ENCODE results near the gene CDC37L1. TPM values are rescaled to one million over a fixed set of nuclear protein-coding genes. Genes with fewer than 3 reads are reported as not detected.
"Not testable (repeated sequence)": the region's sequence is repeated elsewhere in the genome, so short reads cannot be mapped to it uniquely, and the experiment has no call there.

The CDC37L1 gene
- total and polyA plus RNA-seq, 3 experiments from 2014 or later: 12.5 to 17.8 (median 15.0) TPM

DNA sequence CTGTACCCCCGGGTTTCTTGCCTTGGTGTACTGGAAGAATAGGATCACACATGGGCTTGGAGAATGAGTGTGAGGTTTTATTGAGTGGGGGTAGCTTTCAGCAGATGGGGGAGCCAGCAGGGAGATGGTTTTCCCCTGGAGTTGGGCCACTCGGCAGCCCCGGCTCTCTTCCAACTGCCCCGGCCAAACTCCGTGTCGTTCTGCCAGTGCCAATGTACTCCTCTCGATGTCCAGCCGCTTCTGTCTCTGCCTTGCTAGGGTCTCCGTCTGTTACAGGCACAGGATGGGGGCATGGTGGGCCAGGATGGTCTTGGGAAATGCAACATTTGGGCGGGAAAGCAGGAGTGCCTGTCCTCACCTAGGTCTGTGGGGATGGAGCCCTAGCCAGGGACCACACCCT lies 24.8 kb upstream of the CDC37L1 start:
- ChIA-PET POLR2A (no interaction called here), CTCF (interaction anchor here (0.8 kb wide), 1 partner anchor 11 kb away, joined by 3 read pairs; the partner anchor contains the start of gene SPATA6L)
- Mint-ChIP-seq H3K27ac (peak overlapping the region in 5 of 8 donors; percentile 17 to 78 (median 64)), H3K36me3 (peaks cover 0 to 22% (median 0%) of the 10 kb centered on the region in 3 donors), H3K4me3 (peak overlapping the region; percentile 27 to 84 (median 71)), H3K4me1 (peaks cover 8 to 25% (median 22%) of the 10 kb centered on the region in 3 donors), H3K27me3 (peaks cover 5 to 7% of the 10 kb centered on the region in 2 donors), H3K9me3 (no peaks in the 10 kb centered on the region)
- Histone ChIP-seq H3K36me3 (ENCODE audit: insufficient read depth, low read length) (no peaks in the 10 kb centered on the region), H3K4me3 (ENCODE audit: low read length) (no peak overlapping the region), H3K4me1 (ENCODE audit: insufficient read depth, low read length) (no peaks in the 10 kb centered on the region), H3K27me3 (ENCODE audit: insufficient read depth, low read length, poor library complexity, severe bottlenecking) (no peaks in the 10 kb centered on the region), H3K27ac (ENCODE audit: low read depth, low read length) (peak overlapping the region; percentile 0), H3K9me3 (ENCODE audit: low read length) (no peaks in the 10 kb centered on the region)
- no peak for DNase-seq

DNA sequence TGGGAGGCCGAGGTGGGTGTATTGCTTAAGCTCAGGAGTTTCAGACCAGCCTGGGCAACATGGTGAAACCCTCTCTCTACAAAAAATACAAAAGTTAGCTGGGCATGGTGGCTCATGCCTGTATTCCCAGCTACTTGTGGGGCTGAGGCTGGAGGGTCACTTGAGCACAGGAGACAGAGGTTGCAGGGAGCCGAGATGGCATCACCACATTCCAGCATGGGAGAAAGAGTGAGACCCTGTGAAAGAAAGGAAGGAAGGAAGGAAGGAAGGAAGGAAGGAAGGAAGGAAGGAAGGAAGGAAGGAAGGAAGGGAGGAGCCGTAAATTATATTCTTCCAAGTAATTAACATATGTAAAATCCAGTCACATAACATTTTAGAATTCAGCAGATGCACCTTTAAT lies 23.2 kb upstream of the CDC37L1 start:
- H3K4me3 Mint-ChIP-seq; H3K36me3 ChIP-seq (ENCODE audit: insufficient read depth, low read length); H3K27me3 ChIP-seq (ENCODE audit: insufficient read depth, low read length, poor library complexity, severe bottlenecking); H3K27me3 Mint-ChIP-seq; POLR2A ChIA-PET; H3K9me3 ChIP-seq (ENCODE audit: low read length); H3K4me3 ChIP-seq (ENCODE audit: low read length); H3K9me3 Mint-ChIP-seq; H3K27ac ChIP-seq (ENCODE audit: low read depth, low read length); H3K4me1 ChIP-seq (ENCODE audit: insufficient read depth, low read length); DNase-seq: not testable (repeated sequence)
- CTCF ChIA-PET: interaction anchor here (1.2 to 1.9 kb wide), 4 partner anchors 9 to 51 kb away, joined by 3 to 6 read pairs (median 3); partner anchors contain the start of gene SPATA6L
- peaks cover 8 to 25% (median 24%) of the 10 kb centered on the region in 3 donors for H3K4me1 Mint-ChIP-seq
- peaks cover 0 to 21% (median 0%) of the 10 kb centered on the region in 3 donors for H3K36me3 Mint-ChIP-seq
- H3K27ac Mint-ChIP-seq: peak overlapping the region in 2 of 8 donors; percentile 63 to 80

DNA sequence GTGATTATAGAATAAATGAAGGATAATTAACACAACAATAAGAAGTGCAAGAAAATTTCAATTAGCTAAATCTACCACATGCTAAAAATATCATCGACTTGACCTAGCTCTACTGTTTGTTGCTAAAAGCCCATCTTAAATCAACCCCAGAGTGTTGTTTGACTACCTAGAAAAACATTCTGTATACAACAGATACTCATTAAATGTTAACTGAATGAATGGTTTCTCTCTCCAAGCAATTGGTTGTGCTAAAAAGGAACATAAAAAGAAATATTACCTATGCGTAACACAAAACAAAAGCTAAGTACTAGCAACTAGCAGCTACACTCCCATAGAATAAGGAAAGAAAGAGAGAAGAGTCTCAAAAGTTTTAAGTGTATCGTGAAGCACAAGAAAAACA lies 22.7 kb upstream of the CDC37L1 start:
- Histone ChIP-seq H3K4me1 (ENCODE audit: insufficient read depth, low read length) (no peaks in the 10 kb centered on the region), H3K27ac (ENCODE audit: low read depth, low read length) (no peak overlapping the region), H3K36me3 (ENCODE audit: insufficient read depth, low read length) (no peaks in the 10 kb centered on the region), H3K4me3 (ENCODE audit: low read length) (no peak overlapping the region), H3K9me3 (ENCODE audit: low read length) (no peaks in the 10 kb centered on the region), H3K27me3 (ENCODE audit: insufficient read depth, low read length, poor library complexity, severe bottlenecking) (no peaks in the 10 kb centered on the region)
- Mint-ChIP-seq H3K4me1 (peaks cover 10 to 29% (median 28%) of the 10 kb centered on the region in 3 donors), H3K27ac (peak overlapping the region in 1 of 8 donors; percentile 63), H3K27me3 (peaks cover 0 to 2% of the 10 kb centered on the region in 2 donors), H3K4me3 (peak overlapping the region in 1 of 7 donors; percentile 34), H3K36me3 (peaks cover 0 to 19% (median 0%) of the 10 kb centered on the region in 3 donors), H3K9me3 (no peaks in the 10 kb centered on the region)
- DNase-seq: no peak
- POLR2A ChIA-PET: no interaction called here
- CTCF ChIA-PET: interaction anchor here (1.2 to 1.9 kb wide), 4 partner anchors 9 to 51 kb away, joined by 3 to 6 read pairs (median 3); partner anchors contain the start of gene SPATA6L

DNA sequence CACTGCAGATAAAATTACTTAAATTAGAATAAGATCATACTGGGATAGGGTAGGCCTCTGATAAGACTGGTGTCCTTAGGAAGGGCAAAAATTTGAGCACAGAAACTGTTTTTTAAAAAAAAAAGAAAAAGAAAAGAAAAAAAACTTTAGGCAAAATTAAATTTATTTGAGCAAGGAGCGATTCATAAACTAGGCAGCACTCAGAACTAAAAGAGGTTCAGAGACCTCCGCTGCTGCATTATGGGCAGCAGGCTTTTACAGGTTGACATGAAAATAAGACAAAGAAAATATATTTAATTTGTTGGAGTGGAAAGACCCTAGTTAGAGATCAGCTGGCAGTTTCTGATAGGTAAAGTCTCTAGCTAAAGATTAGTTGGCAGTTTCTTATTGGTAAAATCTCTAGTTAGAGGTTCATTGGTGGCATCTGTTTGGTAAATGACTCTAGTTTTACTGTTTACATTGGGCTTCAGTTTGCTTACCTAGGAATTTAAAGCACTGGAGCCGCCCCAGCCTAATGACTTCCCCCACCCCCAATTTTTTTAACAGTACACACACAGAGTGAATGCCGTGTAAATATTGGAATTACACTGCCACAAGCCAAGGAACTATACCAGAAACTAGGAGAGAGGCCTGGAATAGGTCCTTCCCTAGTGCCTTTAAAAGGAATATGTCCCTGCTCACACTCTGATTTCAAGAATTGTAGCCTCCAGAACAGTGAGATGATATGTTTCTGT lies 21.8 kb upstream of the CDC37L1 start:
- H3K4me3 ChIP-seq (ENCODE audit: low read length): no peak overlapping the region
- ChIA-PET POLR2A (no interaction called here), CTCF (interaction anchor here (1.2 to 1.4 kb wide), 2 partner anchors 8 to 52 kb away, joined by 3 to 6 read pairs; partner anchors contain the start of gene SPATA6L)
- Mint-ChIP-seq H3K4me1 (peaks cover 17 to 36% (median 36%) of the 10 kb centered on the region in 3 donors), H3K27me3 (peaks cover 0 to 2% of the 10 kb centered on the region in 2 donors), H3K36me3 (peaks cover 0 to 19% (median 4%) of the 10 kb centered on the region in 3 donors), H3K27ac (no peak overlapping the region), H3K4me3 (peak overlapping the region in 1 of 7 donors; percentile 61), H3K9me3 (no peaks in the 10 kb centered on the region)
- no peaks in the 10 kb centered on the region for H3K27me3 ChIP-seq (ENCODE audit: insufficient read depth, low read length, poor library complexity, severe bottlenecking)
- no peaks in the 10 kb centered on the region for H3K9me3 ChIP-seq (ENCODE audit: low read length)
- no peak for DNase-seq
- no peaks in the 10 kb centered on the region for H3K4me1 ChIP-seq (ENCODE audit: insufficient read depth, low read length)
- no peaks in the 10 kb centered on the region for H3K36me3 ChIP-seq (ENCODE audit: insufficient read depth, low read length)
- H3K27ac ChIP-seq (ENCODE audit: low read depth, low read length): no peak overlapping the region

DNA sequence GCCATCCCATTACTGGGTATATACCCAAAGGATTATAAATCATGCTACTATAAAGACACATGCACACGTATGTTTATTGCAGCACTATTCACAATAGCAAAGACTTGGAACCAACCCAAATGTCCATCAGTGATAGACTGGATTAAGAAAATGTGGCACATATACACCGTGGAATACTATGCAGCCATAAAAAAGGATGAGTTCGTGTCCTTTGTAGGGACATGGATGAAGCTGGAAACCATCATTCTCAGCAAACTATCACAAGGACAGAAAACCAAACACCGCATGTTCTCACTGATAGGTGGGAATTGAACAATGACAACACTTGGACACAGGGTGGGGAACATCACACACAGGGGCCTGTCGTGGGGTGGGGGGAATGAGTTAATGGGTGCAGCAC lies 18.7 kb upstream of the CDC37L1 start:
- H3K27ac ChIP-seq (ENCODE audit: low read depth, low read length); H3K27me3 Mint-ChIP-seq; H3K9me3 Mint-ChIP-seq; H3K36me3 ChIP-seq (ENCODE audit: insufficient read depth, low read length); DNase-seq; H3K9me3 ChIP-seq (ENCODE audit: low read length); H3K4me3 ChIP-seq (ENCODE audit: low read length); H3K36me3 Mint-ChIP-seq; H3K27me3 ChIP-seq (ENCODE audit: insufficient read depth, low read length, poor library complexity, severe bottlenecking); POLR2A ChIA-PET: not testable (repeated sequence)
- Mint-ChIP-seq H3K27ac (peak overlapping the region in 1 of 8 donors; percentile 93), H3K4me1 (peaks cover 39 to 45% (median 44%) of the 10 kb centered on the region in 3 donors), H3K4me3 (peak overlapping the region in 2 of 7 donors; percentile 44 to 49)
- H3K4me1 ChIP-seq (ENCODE audit: insufficient read depth, low read length): peaks cover 28% of the 10 kb centered on the region
- CTCF ChIA-PET: interaction anchor here (1.3 kb wide), 1 partner anchor 80 kb away, joined by 4 read pairs; the partner anchor contains the start of gene AK3

DNA sequence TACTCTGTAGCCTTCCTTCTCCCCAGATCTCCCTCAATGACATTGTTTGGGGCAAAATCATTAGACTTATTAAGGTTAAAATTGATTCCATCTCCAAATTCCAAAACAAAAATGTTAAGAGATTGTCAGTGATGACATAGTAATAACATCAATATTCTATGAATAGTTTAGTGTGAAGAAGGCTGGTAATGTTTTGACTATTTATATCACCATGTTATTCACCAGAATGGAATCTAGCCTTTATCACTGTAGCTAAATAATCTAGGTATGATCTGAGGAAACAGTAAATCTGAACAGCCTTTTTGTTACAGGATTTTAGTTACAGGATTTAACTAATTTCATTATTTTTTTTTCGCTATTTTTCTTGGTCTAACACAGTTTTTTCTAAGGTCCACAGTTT lies 18.2 kb upstream of the CDC37L1 start:
- no peak for DNase-seq
- H3K27ac Mint-ChIP-seq: peak overlapping the region in 7 of 8 donors; percentile 44 to 97 (median 94)
- ChIA-PET POLR2A (interaction anchor here (1.1 kb wide), 1 partner anchor 18 kb away, joined by 6 read pairs; the partner anchor contains the start of gene CDC37L1), CTCF (interaction anchor here (0.9 to 1.3 kb wide), 2 partner anchors 21 to 79 kb away, joined by 4 to 5 read pairs; partner anchors contain the start of gene AK3)
- H3K4me3 Mint-ChIP-seq: peak overlapping the region; percentile 89 to 99 (median 95)
- Histone ChIP-seq H3K27me3 (ENCODE audit: insufficient read depth, low read length, poor library complexity, severe bottlenecking) (no peaks in the 10 kb centered on the region), H3K27ac (ENCODE audit: low read depth, low read length) (no peak overlapping the region), H3K9me3 (ENCODE audit: low read length) (no peaks in the 10 kb centered on the region), H3K4me3 (ENCODE audit: low read length) (no peak overlapping the region), H3K4me1 (ENCODE audit: insufficient read depth, low read length) (peaks cover 33% of the 10 kb centered on the region), H3K36me3 (ENCODE audit: insufficient read depth, low read length) (no peaks in the 10 kb centered on the region)
- H3K9me3 Mint-ChIP-seq: no peaks in the 10 kb centered on the region
- H3K36me3 Mint-ChIP-seq: peaks cover 0 to 4% (median 4%) of the 10 kb centered on the region in 3 donors
- H3K4me1 Mint-ChIP-seq: peaks cover 44 to 50% (median 49%) of the 10 kb centered on the region in 3 donors
- peaks cover 0 to 1% of the 10 kb centered on the region in 2 donors for H3K27me3 Mint-ChIP-seq

DNA sequence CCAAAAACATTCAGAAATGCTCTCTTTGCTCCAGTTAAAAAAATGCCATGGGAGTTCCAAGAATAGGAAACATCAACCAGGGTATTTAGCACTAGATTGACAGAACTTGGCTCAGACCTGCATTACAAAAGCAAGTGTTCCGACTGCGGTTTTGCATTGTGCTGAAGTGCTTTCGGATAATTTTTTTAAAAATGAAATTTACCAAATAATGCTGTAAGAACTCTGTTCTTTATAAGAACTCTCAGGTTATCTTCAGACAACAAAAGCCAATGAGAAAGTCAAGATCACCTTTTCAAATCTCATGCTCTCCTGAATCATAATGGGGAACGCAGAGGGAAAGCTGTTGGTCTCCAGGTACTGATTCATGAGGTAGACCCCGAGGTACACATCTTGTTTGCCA lies 17.8 kb upstream of the CDC37L1 start:
- CTCF ChIA-PET: interaction anchor here (0.9 to 1.8 kb wide), 4 partner anchors 17 to 284 kb away, joined by 3 to 5 read pairs (median 4); partner anchors contain the start of gene AK3
- Mint-ChIP-seq H3K4me1 (peaks cover 49 to 54% (median 53%) of the 10 kb centered on the region in 3 donors), H3K27ac (peak overlapping the region; percentile 87 to 97 (median 94)), H3K9me3 (no peaks in the 10 kb centered on the region), H3K27me3 (peaks cover 0 to 1% of the 10 kb centered on the region in 2 donors), H3K36me3 (peaks cover 0 to 4% (median 4%) of the 10 kb centered on the region in 3 donors), H3K4me3 (peak overlapping the region; percentile 89 to 99 (median 95))
- peaks cover 36% of the 10 kb centered on the region for H3K4me1 ChIP-seq (ENCODE audit: insufficient read depth, low read length)
- H3K4me3 ChIP-seq (ENCODE audit: low read length): peak overlapping the region; percentile 37
- H3K36me3 ChIP-seq (ENCODE audit: insufficient read depth, low read length): no peaks in the 10 kb centered on the region
- no peak for DNase-seq
- H3K9me3 ChIP-seq (ENCODE audit: low read length): no peaks in the 10 kb centered on the region
- H3K27ac ChIP-seq (ENCODE audit: low read depth, low read length): peak overlapping the region; percentile 55
- POLR2A ChIA-PET: interaction anchor here (1.1 kb wide), 1 partner anchor 18 kb away, joined by 6 read pairs; the partner anchor contains the start of gene CDC37L1
- no peaks in the 10 kb centered on the region for H3K27me3 ChIP-seq (ENCODE audit: insufficient read depth, low read length, poor library complexity, severe bottlenecking)
